UCSD-AML1 (cell line): ENCODE results near the gene CSRP3.

Experiments
- DNase-seq: peaks from one replicate; lab custom pipeline; 2025; ENCODE audit not compliant: unreplicated experiment; lab: John Stamatoyannopoulos, UW

CSRP3 gene

DNA sequence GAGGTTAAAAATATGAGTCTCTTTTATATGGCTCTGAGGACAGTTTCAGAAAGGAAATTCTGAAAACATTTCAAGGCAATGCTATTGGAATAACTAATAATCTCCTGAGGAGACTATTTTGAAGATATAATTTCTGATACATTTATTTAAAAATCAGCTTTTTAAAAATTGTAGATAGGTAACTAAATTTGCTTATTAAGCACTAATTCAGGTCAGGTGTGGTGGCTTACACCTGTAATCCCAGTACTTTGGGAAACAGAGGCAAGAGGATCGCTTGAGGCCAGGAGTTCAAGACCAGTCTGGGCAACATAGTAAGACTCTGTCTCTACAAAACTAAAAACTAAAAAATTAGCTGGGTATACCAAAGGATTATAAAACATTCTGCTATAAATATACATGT lies 67.8 kb downstream of the CSRP3 start:
- DNase-seq, result no peak
